K562 (cell line): ENCODE measurements around the gene UPF1. TPM values are rescaled to one million over a fixed set of nuclear protein-coding genes. Genes with fewer than 3 reads are reported as not detected.

Experiments used
- DDX20 ChIP-seq: fragments of 450-650 bp; IDR thresholded peaks from 2 replicates; pipeline ENCODE4 v1.6.1; 2016; ENCODE audit warnings: missing genetic modification characterization, low read depth, mild to moderate bottlenecking, missing compliant biosample characterization, moderate library complexity
- RERE ChIP-seq: sonication (generic); formaldehyde crosslinking; IDR thresholded peaks from 2 replicates; pipeline ENCODE4 v1.8.0; 2023; ENCODE audit warnings: missing genetic modification reagents, mild to moderate bottlenecking, borderline replicate concordance
- SAP30 ChIP-seq: fragments of 200-600 bp; sonication (generic); IDR thresholded peaks from 2 replicates; pipeline ENCODE4 v1.6.1; 2012; ENCODE audit warnings: borderline replicate concordance, low read depth, mild to moderate bottlenecking, moderate library complexity, low read length, control low read depth, inconsistent platforms; ENCODE audit not compliant: insufficient read depth, poor library complexity, severe bottlenecking
- SUPT5H ChIP-seq: fragments of 450-650 bp; IDR thresholded peaks from 2 replicates; pipeline ENCODE4 v1.6.1; 2016
- polyA plus RNA-seq, 8 experiments: library from polyadenylated mRNA; depleted of rRNA in 4 of 8; stranded (reverse) in 5 of 8; unstranded in 3 of 8; fragments of >200 nt; fragmentation: Nextera tagmentation in 2 of 8; fragmentation: Illumina TruSeq in 1 of 8; extraction: Ambion mirVana in 2 of 8; extraction: Trizol in 1 of 8; gene quantifications; 2 replicates each; pipeline versions ENCODE4 v1.2.1 to v1.2.3, GENCODE V29; 2011 to 2014; ENCODE audit warnings: inconsistent platforms in 1 of 8, missing spikeins in 1 of 8
- total RNA-seq, 7 experiments: library from RNA; depleted of rRNA in 6 of 7; stranded (reverse); fragments of >200 nt in 6 of 7; fragmentation: Illumina TruSeq in 2 of 7; extraction: Trizol in 2 of 7; gene quantifications; 2 replicates each; pipeline versions ENCODE4 v1.2.1 to v1.2.3, GENCODE V29; 2011 to 2021; ENCODE audit warnings: low replicate concordance in 1 of 7
- TF ChIP-seq, protein P1 (sequence below): sonication (generic); formaldehyde crosslinking; IDR thresholded peaks from 2 replicates; pipeline ENCODE4 v1.8.0; 2022; ENCODE audit warnings: mild to moderate bottlenecking, missing genetic modification reagents, borderline replicate concordance
- TF ChIP-seq, protein P2 (sequence below): sonication (generic); formaldehyde crosslinking; IDR thresholded peaks from 2 replicates; pipeline ENCODE4 v1.8.1; 2023; ENCODE audit warnings: missing genetic modification reagents, mild to moderate bottlenecking, borderline replicate concordance

The UPF1 gene
- total and polyA plus RNA-seq, 9 of the 15 experiments (the other 6 are each of a cell fraction or from before 2014, with no cell fraction given), result 0.34 to 103 (median 27.9) TPM

- no peak for TF ChIP-seq RERE (CRISPR knock-in tag)
- no peak for TF ChIP-seq SAP30
- TF ChIP-seq SUPT5H, result no peak
- no peak for TF ChIP-seq DDX20 (tag)
- TF ChIP-seq, protein P1, sequence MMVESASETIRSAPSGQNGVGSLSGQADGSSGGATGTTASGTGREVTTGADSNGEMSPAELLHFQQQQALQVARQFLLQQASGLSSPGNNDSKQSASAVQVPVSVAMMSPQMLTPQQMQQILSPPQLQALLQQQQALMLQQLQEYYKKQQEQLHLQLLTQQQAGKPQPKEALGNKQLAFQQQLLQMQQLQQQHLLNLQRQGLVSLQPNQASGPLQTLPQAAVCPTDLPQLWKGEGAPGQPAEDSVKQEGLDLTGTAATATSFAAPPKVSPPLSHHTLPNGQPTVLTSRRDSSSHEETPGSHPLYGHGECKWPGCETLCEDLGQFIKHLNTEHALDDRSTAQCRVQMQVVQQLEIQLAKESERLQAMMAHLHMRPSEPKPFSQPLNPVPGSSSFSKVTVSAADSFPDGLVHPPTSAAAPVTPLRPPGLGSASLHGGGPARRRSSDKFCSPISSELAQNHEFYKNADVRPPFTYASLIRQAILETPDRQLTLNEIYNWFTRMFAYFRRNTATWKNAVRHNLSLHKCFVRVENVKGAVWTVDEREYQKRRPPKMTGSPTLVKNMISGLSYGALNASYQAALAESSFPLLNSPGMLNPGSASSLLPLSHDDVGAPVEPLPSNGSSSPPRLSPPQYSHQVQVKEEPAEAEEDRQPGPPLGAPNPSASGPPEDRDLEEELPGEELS (CRISPR knock-in tag), result no peak
- TF ChIP-seq, protein P2, sequence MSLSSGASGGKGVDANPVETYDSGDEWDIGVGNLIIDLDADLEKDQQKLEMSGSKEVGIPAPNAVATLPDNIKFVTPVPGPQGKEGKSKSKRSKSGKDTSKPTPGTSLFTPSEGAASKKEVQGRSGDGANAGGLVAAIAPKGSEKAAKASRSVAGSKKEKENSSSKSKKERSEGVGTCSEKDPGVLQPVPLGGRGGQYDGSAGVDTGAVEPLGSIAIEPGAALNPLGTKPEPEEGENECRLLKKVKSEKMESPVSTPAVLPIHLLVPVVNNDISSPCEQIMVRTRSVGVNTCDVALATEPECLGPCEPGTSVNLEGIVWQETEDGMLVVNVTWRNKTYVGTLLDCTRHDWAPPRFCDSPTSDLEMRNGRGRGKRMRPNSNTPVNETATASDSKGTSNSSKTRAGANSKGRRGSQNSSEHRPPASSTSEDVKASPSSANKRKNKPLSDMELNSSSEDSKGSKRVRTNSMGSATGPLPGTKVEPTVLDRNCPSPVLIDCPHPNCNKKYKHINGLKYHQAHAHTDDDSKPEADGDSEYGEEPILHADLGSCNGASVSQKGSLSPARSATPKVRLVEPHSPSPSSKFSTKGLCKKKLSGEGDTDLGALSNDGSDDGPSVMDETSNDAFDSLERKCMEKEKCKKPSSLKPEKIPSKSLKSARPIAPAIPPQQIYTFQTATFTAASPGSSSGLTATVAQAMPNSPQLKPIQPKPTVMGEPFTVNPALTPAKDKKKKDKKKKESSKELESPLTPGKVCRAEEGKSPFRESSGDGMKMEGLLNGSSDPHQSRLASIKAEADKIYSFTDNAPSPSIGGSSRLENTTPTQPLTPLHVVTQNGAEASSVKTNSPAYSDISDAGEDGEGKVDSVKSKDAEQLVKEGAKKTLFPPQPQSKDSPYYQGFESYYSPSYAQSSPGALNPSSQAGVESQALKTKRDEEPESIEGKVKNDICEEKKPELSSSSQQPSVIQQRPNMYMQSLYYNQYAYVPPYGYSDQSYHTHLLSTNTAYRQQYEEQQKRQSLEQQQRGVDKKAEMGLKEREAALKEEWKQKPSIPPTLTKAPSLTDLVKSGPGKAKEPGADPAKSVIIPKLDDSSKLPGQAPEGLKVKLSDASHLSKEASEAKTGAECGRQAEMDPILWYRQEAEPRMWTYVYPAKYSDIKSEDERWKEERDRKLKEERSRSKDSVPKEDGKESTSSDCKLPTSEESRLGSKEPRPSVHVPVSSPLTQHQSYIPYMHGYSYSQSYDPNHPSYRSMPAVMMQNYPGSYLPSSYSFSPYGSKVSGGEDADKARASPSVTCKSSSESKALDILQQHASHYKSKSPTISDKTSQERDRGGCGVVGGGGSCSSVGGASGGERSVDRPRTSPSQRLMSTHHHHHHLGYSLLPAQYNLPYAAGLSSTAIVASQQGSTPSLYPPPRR (CRISPR knock-in tag), result no peak
Observed at GRCh38 chr19:18883526-18884304, 52.0 kb downstream of the UPF1 start (continued).
